NCI-H2196 (cell line): ENCODE results near the gene PIEZO2.

ENCODE experiments used
- DNase-seq: peaks from one replicate; lab custom pipeline; 2025; ENCODE audit not compliant: unreplicated experiment; lab: John Stamatoyannopoulos, UW

PIEZO2 gene

GRCh38 chr18:10754128-10754527 lies 395.2 kb downstream of the PIEZO2 start:
- DNase-seq, result no peak

- DNase-seq, result no peak
These were observed 397.0 kb downstream of the PIEZO2 start for GRCh38 chr18:10752382-10752781.

DNA sequence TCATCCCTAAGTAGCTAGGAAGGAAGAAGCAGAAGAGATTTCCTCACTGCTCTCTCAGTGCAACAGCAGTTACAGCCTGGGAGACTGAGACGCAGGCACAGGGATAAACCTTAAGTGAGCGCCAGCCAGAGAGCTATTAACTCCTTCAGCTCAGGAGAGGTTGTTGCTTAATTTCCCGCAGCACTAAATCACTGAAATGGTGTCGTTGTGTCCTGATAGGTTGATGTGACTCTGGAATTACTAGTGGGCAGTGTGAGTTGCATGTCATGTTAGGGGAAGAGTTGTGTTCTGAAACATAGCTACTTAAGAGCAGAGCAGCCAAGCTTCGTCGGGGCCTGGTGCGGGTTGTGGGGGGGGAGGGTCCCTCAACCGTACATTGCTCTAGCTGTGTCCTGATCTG lies 397.7 kb downstream of the PIEZO2 start:
- DNase-seq, result no peak

DNA sequence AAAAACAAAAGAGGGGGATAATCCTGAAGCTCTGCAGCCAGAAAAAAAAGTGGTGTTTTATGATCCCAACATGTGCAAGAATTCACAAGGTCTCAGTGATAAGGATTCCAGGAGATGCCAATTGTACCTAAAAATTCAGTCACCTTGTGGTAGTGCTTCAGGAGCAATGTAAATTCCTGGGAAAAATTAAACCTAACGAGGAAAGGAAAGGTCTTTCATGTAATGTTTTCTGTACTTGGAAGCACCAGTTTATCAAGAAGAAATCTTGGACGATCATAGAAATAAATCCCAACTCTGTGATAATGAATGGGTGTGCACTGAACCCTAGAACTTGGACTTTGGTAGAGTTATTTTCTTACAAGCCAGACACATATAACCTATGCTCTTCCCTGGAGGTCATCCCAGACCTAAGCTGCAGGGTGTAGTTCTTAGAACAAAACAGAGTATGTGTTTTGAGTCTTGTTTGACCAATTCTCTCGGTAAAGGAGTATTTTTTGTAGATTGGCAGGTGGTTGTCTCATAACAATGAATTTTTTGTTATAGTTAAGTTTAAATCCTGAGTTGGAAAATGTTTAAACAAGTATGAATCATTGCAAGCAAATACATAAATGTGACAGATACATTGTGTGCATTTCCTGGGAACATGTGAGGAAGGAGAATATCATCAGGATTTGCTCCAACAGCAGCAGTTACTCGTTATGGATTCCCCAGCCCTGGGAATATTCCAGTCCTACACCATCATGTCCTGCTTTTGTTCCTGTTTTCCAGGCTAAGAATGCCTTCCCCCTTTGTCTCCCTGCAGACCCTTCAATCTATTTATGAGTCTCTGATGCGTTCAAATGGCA lies 399.0 kb downstream of the PIEZO2 start:
- DNase-seq, result no peak

DNA sequence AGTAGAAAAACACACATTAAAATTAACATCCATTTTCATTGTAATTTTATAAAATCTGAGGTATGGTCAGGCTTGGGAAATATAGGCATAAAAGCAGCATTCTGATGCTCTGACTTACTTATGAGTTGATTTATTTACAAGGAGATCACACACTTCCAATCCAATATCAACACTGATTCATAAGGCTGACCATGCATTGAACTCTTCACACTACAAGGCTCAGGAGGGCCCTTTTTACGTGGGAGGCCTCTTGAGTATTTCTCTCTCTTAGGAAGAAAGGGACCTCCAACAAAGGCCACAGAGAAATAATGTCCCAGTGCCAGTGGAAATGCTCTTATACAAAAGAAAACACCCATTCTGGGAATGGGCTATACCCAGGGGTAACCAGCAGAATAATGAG lies 400.7 kb downstream of the PIEZO2 start:
- no peak for DNase-seq

DNA sequence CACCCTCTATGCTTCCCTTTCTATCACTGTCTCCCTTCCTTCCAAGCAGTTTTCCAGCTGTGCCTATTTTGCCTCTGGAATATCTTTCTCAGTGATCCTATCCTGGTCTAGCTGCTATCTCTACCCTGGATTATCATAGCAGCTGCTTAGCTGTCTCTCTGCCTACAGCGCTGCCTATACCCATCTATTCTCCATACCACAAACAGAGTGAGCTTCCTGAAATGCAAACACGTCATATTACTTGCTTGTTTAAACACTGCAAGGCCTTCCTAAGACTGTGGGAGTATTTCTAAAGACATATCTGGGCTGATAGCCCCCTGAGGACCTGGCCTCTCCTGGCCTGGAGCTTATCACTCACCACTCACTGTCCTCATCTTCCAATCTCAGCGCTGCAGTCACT lies 403.4 kb downstream of the PIEZO2 start:
- DNase-seq, result no peak

GRCh38 chr18:10745219-10745618 lies 404.1 kb downstream of the PIEZO2 start:
- DNase-seq, result no peak

GRCh38 chr18:10743766-10744165 lies 405.6 kb downstream of the PIEZO2 start:
- DNase-seq, result no peak

- DNase-seq, result peak; percentile 75
These were observed 410.2 kb downstream of the PIEZO2 start for GRCh38 chr18:10739152-10739551.

- no peak for DNase-seq
These were observed 412.4 kb downstream of the PIEZO2 start for GRCh38 chr18:10736984-10737383.

- DNase-seq, result no peak
These were observed 416.4 kb downstream of the PIEZO2 start for GRCh38 chr18:10732990-10733389.

GRCh38 chr18:10727477-10727876 lies 421.9 kb downstream of the PIEZO2 start:
- peak; percentile 80 for DNase-seq

- DNase-seq, result peak; percentile 98
These were observed 422.9 kb downstream of the PIEZO2 start for GRCh38 chr18:10726198-10727068.

GRCh38 chr18:10724666-10725065 lies 424.7 kb downstream of the PIEZO2 start:
- DNase-seq, result no peak

GRCh38 chr18:10723496-10723895 lies 425.9 kb downstream of the PIEZO2 start:
- no peak for DNase-seq

GRCh38 chr18:10718809-10719208 lies 430.6 kb downstream of the PIEZO2 start:
- DNase-seq, result no peak

GRCh38 chr18:10715791-10716190 lies 433.6 kb downstream of the PIEZO2 start:
- peak; percentile 80 for DNase-seq

- DNase-seq, result no peak
These were observed 436.0 kb downstream of the PIEZO2 start for GRCh38 chr18:10713409-10713808.

- no peak for DNase-seq
These were observed 442.1 kb downstream of the PIEZO2 start for GRCh38 chr18:10707294-10707693.

DNA sequence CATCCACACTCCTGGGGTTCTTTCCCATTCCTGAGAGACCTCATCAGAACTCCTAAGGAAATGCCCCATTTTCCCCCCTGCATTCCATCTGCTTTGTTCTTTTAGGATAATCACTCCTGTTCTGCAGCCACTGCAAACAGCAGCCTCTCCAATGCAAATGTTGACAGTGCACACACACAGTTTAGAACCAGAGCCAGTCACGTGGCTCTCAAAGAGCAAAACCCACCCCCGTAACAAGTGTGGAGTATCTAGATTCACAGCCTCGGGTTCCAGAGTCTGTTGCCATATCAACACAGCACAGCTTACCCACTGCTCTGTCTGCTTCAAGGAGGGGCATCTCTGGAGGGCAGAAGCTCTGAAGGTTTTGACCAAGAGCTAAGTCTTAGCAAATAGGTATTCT lies 443.6 kb downstream of the PIEZO2 start:
- peak; percentile 38 for DNase-seq

GRCh38 chr18:10705291-10705690 lies 444.1 kb downstream of the PIEZO2 start:
- no peak for DNase-seq

- no peak for DNase-seq
These were observed 447.2 kb downstream of the PIEZO2 start for GRCh38 chr18:10702206-10702605.
